ENCODE results near the gene HAUS3. TPM values are rescaled to one million over a fixed set of nuclear protein-coding genes. Genes with fewer than 3 reads are reported as not detected.
A peak's percentile ranks its signal among the peaks of the same experiment; 100 is the strongest.

Gene HAUS3
- total RNA-seq, 1 experiment from 2014 or later: 11.9 TPM

GRCh38 chr4:2261110-2261852 is 19.4 kb upstream of the HAUS3 start:
- ATAC-seq (peak; percentile 5), DNase-seq (ENCODE audit: low spot score) (peak; percentile 48)
- Mint-ChIP-seq H3K9me3 (no peaks in the 10 kb centered on the region), H3K27me3 (ENCODE audit: low read depth) (peaks cover 7% of the 10 kb centered on the region), H3K4me3 (peak overlapping the region; percentile 62), H3K4me1 (no peaks in the 10 kb centered on the region), H3K36me3 (no peaks in the 10 kb centered on the region), H3K27ac (no peak overlapping the region)
- TF ChIP-seq ZSCAN18 (CRISPR knock-in tag; IDR thresholded peaks at IDR 0.05): no peak
- TF ChIP-seq ZNF317 (CRISPR knock-in tag; IDR thresholded peaks at IDR 0.05; ENCODE audit: borderline replicate concordance, low read depth): no peak
- TF ChIP-seq MAX (CRISPR knock-in tag; IDR thresholded peaks at IDR 0.05): 0 out of 2 replicates have a peak, but pooled peaks have one; percentile 21
- no peak for TF ChIP-seq NR3C1 (CRISPR knock-in tag; conservative IDR thresholded peaks at IDR 0.05; ENCODE audit: low read depth)
- peak; percentile 58; the same call in 1 of the 2 replicates for TF ChIP-seq FOXK1 (CRISPR knock-in tag; IDR thresholded peaks at IDR 0.05)
- POLR2A ChIA-PET: no interaction called here
- CTCF ChIA-PET: interaction anchor here (1.0 to 3.6 kb wide), 3 partner anchors 41 to 93 kb away, joined by 3 to 19 read pairs (median 4); no protein-coding TSS in a partner anchor

GRCh38 chr4:2260344-2261109 is 18.6 kb upstream of the HAUS3 start:
- Mint-ChIP-seq H3K9me3 (no peaks in the 10 kb centered on the region), H3K36me3 (no peaks in the 10 kb centered on the region), H3K4me3 (peak overlapping the region; percentile 62), H3K27ac (no peak overlapping the region), H3K4me1 (no peaks in the 10 kb centered on the region), H3K27me3 (ENCODE audit: low read depth) (peaks cover 7% of the 10 kb centered on the region)
- peak; percentile 10 for DNase-seq (ENCODE audit: low spot score)
- POLR2A ChIA-PET: no interaction called here
- no peak for ATAC-seq
- no peak for TF ChIP-seq NFE2L1 (CRISPR knock-in tag; IDR thresholded peaks at IDR 0.05)
- no peak for TF ChIP-seq OVOL2 (CRISPR knock-in tag; IDR thresholded peaks at IDR 0.05; ENCODE audit: borderline replicate concordance)
- no peak for TF ChIP-seq HMGXB4 (CRISPR knock-in tag; IDR thresholded peaks at IDR 0.05)
- TF ChIP-seq CBFB (CRISPR knock-in tag; IDR thresholded peaks at IDR 0.05; ENCODE audit: low read depth): no peak
- no peak for TF ChIP-seq IRF1 (CRISPR knock-in tag; IDR thresholded peaks at IDR 0.05)
- no peak for TF ChIP-seq ATF3 (CRISPR knock-in tag; conservative IDR thresholded peaks at IDR 0.05)
- no peak for TF ChIP-seq ZBTB21 (CRISPR knock-in tag; IDR thresholded peaks at IDR 0.05; ENCODE audit: borderline replicate concordance)
- TF ChIP-seq ZNF232 (CRISPR knock-in tag; IDR thresholded peaks at IDR 0.05): no peak
- TF ChIP-seq ERG (CRISPR knock-in tag; IDR thresholded peaks at IDR 0.05): no peak
- no peak for TF ChIP-seq ZSCAN18 (CRISPR knock-in tag; IDR thresholded peaks at IDR 0.05)
- no peak for TF ChIP-seq TEAD1 (CRISPR knock-in tag; IDR thresholded peaks at IDR 0.05)
- no peak for TF ChIP-seq ZNF121 (CRISPR knock-in tag; IDR thresholded peaks at IDR 0.05)
- no peak for TF ChIP-seq ZNF281 (CRISPR knock-in tag; IDR thresholded peaks at IDR 0.05)
- no peak for TF ChIP-seq FOXP1 (CRISPR knock-in tag; IDR thresholded peaks at IDR 0.05; ENCODE audit: borderline replicate concordance)
- no peak for TF ChIP-seq CREB1 (CRISPR knock-in tag; IDR thresholded peaks at IDR 0.05)
- TF ChIP-seq ZBTB43 (CRISPR knock-in tag; IDR thresholded peaks at IDR 0.05): no peak
- TF ChIP-seq FOXK1 (CRISPR knock-in tag; IDR thresholded peaks at IDR 0.05): no peak
- TF ChIP-seq ELF4 (CRISPR knock-in tag; IDR thresholded peaks at IDR 0.05; ENCODE audit: low read depth): no peak
- CTCF ChIA-PET: interaction anchor here (0.6 to 3.6 kb wide), 3 partner anchors 41 to 94 kb away, joined by 3 to 19 read pairs (median 3); no protein-coding TSS in a partner anchor

Data from WTC11 (cell line).